Myocyte (in vitro differentiated cells): Measurements from ENCODE around the gene AXIN1. TPM values are rescaled to one million over a fixed set of nuclear protein-coding genes. Genes with fewer than 3 reads are reported as not detected.
"Not testable (repeated sequence)": the region's sequence is repeated elsewhere in the genome, so short reads cannot be mapped to it uniquely, and the experiment has no call there.

Experiments used
- DNase-seq: peaks from one replicate; pipeline ENCODE4 v3.0.0-alpha.2; 2012; ENCODE audit warnings: low read depth
- total RNA-seq: library from RNA; depleted of rRNA; stranded (reverse); fragments of >200 nt; gene quantifications from 2 replicates; pipeline ENCODE4 v1.2.3, GENCODE V29; 2014

AXIN1 gene
- total RNA-seq, 1 donor from 2014 or later: 26.1 TPM

GRCh38 chr16:267562-267961 lies 85.0 kb downstream of the AXIN1 start:
- not testable (repeated sequence) for DNase-seq

- DNase-seq: no peak
Measured at GRCh38 chr16:266258-267164, 86.0 kb downstream of the AXIN1 start.

GRCh38 chr16:265711-266110 lies 86.8 kb downstream of the AXIN1 start:
- peak; percentile 79 for DNase-seq

- DNase-seq: no peak
Measured at GRCh38 chr16:265002-265529, 87.5 kb downstream of the AXIN1 start.

- no peak for DNase-seq
Measured at GRCh38 chr16:264440-264951, 88.0 kb downstream of the AXIN1 start.

GRCh38 chr16:263944-264343 lies 88.6 kb downstream of the AXIN1 start:
- DNase-seq: no peak

- no peak for DNase-seq
Measured at GRCh38 chr16:263182-263774, 89.2 kb downstream of the AXIN1 start.

- no peak for DNase-seq
Measured at GRCh38 chr16:262121-262745, 90.3 kb downstream of the AXIN1 start.

GRCh38 chr16:261031-261691 lies 91.4 kb downstream of the AXIN1 start:
- DNase-seq: no peak

- DNase-seq: no peak
Measured at GRCh38 chr16:260326-260725, 92.2 kb downstream of the AXIN1 start.

- DNase-seq: no peak
Measured at GRCh38 chr16:259814-260253, 92.7 kb downstream of the AXIN1 start.

GRCh38 chr16:259226-259625 lies 93.3 kb downstream of the AXIN1 start:
- no peak for DNase-seq

- DNase-seq: not testable (repeated sequence)
Measured at GRCh38 chr16:258091-258490, 94.4 kb downstream of the AXIN1 start.

- DNase-seq: no peak
Measured at GRCh38 chr16:255183-255582, 97.3 kb downstream of the AXIN1 start.

GRCh38 chr16:254461-254860 lies 98.1 kb downstream of the AXIN1 start:
- no peak for DNase-seq

- DNase-seq: no peak
Measured at GRCh38 chr16:253833-254232, 98.7 kb downstream of the AXIN1 start.

GRCh38 chr16:252366-253337 lies 99.9 kb downstream of the AXIN1 start:
- no peak for DNase-seq

GRCh38 chr16:249431-249830 lies 103.1 kb downstream of the AXIN1 start:
- DNase-seq: no peak

GRCh38 chr16:247027-247426 lies 105.5 kb downstream of the AXIN1 start:
- DNase-seq: no peak

GRCh38 chr16:245105-245504 lies 107.4 kb downstream of the AXIN1 start:
- DNase-seq: no peak
